ENCODE data around the gene QSOX1. TPM values are rescaled to one million over a fixed set of nuclear protein-coding genes. Genes with fewer than 3 reads are reported as not detected.
"Not testable (repeated sequence)": the region's sequence is repeated elsewhere in the genome, so short reads cannot be mapped to it uniquely, and the experiment has no call there.

Gene QSOX1
- total and polyA plus RNA-seq, 9 of the 15 experiments (the other 6 are each of a cell fraction or from before 2014, with no cell fraction given): 4.0 to 53.1 (median 15.0) TPM

DNA sequence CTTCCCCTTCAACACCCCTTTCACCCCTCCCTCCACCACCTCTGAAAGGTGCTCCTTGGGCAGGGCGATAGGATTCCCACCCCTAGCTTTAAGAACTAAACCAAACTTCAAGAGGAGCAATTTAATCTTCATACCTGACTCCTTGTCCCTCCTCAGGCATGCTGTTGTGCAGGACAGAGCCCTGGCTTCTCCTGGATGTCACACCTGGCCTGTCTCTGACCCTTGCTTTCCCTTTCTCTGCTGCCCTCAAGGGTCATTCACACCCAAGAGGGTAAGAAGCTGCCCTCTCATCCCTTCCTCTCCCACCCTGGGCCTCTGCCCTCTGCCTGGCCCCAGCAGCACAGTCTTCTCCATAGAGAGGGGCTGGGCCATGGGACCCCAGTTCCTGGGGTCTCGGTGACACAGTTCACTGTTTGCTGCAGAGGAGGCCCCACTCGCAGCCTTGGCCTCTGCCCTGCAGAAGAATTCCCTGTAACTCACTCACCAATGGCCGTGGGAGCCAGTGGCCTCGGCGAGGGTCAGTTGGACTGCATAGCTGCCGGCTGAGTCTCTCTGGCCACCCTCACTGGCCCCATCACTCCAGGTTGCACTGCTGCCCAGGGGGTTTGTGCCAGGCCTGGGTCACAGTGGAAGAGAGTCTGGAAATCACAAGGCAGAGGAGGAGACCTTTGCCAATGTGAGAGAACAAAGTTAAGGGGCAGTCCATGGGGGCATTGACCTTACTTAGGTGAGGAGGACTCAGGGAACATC is 47.0 kb downstream of the QSOX1 start (continued):
- TF ChIP-seq EP300 (IDR thresholded peaks at IDR 0.05; ENCODE audit: low read length) (no peak), ZC3H8 (IDR thresholded peaks at IDR 0.05) (no peak), ZNF57 (CRISPR knock-in tag; IDR thresholded peaks at IDR 0.05) (no peak), FIP1L1 (IDR thresholded peaks at IDR 0.05; ENCODE audit: low read depth, low read length, poor library complexity, severe bottlenecking) (no peak), ZNF263 (CRISPR knock-in tag; IDR thresholded peaks at IDR 0.05; ENCODE audit: borderline replicate concordance) (no peak), ZNF133 (CRISPR knock-in tag; IDR thresholded peaks at IDR 0.05) (no peak), YBX1 (IDR thresholded peaks at IDR 0.05) (no peak), KLF10 (CRISPR knock-in tag; IDR thresholded peaks at IDR 0.05) (no peak), PPARD (CRISPR knock-in tag; IDR thresholded peaks at IDR 0.05) (no peak)
- TF ChIP-seq, protein P1, sequence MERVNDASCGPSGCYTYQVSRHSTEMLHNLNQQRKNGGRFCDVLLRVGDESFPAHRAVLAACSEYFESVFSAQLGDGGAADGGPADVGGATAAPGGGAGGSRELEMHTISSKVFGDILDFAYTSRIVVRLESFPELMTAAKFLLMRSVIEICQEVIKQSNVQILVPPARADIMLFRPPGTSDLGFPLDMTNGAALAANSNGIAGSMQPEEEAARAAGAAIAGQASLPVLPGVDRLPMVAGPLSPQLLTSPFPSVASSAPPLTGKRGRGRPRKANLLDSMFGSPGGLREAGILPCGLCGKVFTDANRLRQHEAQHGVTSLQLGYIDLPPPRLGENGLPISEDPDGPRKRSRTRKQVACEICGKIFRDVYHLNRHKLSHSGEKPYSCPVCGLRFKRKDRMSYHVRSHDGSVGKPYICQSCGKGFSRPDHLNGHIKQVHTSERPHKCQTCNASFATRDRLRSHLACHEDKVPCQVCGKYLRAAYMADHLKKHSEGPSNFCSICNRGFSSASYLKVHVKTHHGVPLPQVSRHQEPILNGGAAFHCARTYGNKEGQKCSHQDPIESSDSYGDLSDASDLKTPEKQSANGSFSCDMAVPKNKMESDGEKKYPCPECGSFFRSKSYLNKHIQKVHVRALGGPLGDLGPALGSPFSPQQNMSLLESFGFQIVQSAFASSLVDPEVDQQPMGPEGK (CRISPR knock-in tag; IDR thresholded peaks at IDR 0.05; ENCODE audit: borderline replicate concordance): no peak
- TF ChIP-seq, protein P2, sequence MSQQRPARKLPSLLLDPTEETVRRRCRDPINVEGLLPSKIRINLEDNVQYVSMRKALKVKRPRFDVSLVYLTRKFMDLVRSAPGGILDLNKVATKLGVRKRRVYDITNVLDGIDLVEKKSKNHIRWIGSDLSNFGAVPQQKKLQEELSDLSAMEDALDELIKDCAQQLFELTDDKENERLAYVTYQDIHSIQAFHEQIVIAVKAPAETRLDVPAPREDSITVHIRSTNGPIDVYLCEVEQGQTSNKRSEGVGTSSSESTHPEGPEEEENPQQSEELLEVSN (IDR thresholded peaks at IDR 0.05; ENCODE audit: borderline replicate concordance in 1 of 2, extremely low read depth in 1 of 2, insufficient read depth in 1 of 2, insufficient read length in 1 of 2, low read depth in 1 of 2, low read length in 1 of 2, poor library complexity in 1 of 2, severe bottlenecking in 1 of 2): no peak

- ATAC-seq; H3K79me2 ChIP-seq (ENCODE audit: control insufficient read depth, insufficient read depth, low read length); H4K20me1 ChIP-seq (replicated peaks; ENCODE audit: control insufficient read depth, insufficient read depth, low read length); H3K27me3 ChIP-seq (ENCODE audit: control insufficient read depth in 2 of 2, insufficient read depth in 2 of 2, low read length in 2 of 2); DNase-seq (ENCODE audit: extremely low read depth in 1 of 4, low spot score in 3 of 4); H3K27ac ChIP-seq (ENCODE audit: extremely low read depth, low read depth, low read length); H3K4me1 ChIP-seq (replicated peaks in 1 of 2; ENCODE audit: control insufficient read depth in 2 of 2, insufficient read depth in 2 of 2, low read length in 2 of 2); H3K9ac ChIP-seq (ENCODE audit: insufficient read depth in 1 of 2, low read depth in 2 of 2, low read length in 2 of 2); BruUV-seq (replicated peaks); H3K9me3 ChIP-seq (replicated peaks; ENCODE audit: control insufficient read depth, insufficient read depth, low read depth, low read length); H3K4me3 ChIP-seq; in situ Hi-C loops (cut with MboI); H2AFZ ChIP-seq (ENCODE audit: low read depth, low read length); H3K4me2 ChIP-seq (ENCODE audit: insufficient read depth, low read length); CTCF ChIA-PET (ENCODE audit: low intra/inter-chr PET ratio); FAIRE-seq; intact Hi-C loops (cut with micrococcal nuclease); H3K36me3 ChIP-seq (ENCODE audit: control insufficient read depth, insufficient read depth, low read length); H3K9me1 ChIP-seq (ENCODE audit: control insufficient read depth, insufficient read depth, low read length): not testable (repeated sequence)
- POLR2A ChIA-PET: interaction anchor here (0.6 to 1.7 kb wide), 3 partner anchors 20 to 1269 kb away, joined by 3 to 5 read pairs (median 3); no protein-coding TSS in a partner anchor
- 33% methylated on average over 5 of the region's 5 CpGs for WGBS (ENCODE audit: insufficient coverage, low coverage, missing lambda C conversion rate)
These were observed 47.9 kb downstream of the QSOX1 start for GRCh38 chr1:180202588-180202987.

Measured in K562 (cell line).